HG03571 (cell line): ENCODE data around the gene NT5C1B.
A peak's percentile ranks its signal among the peaks of the same experiment; 100 is the strongest.

Source experiments
- ATAC-seq: cut with Tn5 transposase; IDR thresholded peaks from one replicate; pipeline ENCODE4 v1.9.1; 2021; ENCODE audit not compliant: unreplicated experiment

Gene NT5C1B

DNA sequence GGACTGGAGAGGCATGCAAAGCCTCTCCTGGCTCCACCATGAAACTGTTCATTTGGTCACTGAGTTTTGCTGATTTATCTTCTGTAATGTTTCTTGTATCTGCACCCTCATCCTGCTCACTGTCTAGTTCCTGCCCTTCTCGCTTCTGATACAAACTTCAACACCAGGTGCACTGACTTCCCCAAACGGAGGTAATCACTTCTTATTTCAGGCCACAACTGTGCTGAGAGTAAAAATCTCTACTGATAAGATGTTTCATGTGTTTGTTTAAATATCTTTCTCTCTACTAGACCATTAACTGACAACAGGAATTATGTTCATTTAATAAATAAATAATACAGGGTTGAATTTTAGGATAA is 10.9 kb upstream of the NT5C1B start:
- no peak for ATAC-seq

DNA sequence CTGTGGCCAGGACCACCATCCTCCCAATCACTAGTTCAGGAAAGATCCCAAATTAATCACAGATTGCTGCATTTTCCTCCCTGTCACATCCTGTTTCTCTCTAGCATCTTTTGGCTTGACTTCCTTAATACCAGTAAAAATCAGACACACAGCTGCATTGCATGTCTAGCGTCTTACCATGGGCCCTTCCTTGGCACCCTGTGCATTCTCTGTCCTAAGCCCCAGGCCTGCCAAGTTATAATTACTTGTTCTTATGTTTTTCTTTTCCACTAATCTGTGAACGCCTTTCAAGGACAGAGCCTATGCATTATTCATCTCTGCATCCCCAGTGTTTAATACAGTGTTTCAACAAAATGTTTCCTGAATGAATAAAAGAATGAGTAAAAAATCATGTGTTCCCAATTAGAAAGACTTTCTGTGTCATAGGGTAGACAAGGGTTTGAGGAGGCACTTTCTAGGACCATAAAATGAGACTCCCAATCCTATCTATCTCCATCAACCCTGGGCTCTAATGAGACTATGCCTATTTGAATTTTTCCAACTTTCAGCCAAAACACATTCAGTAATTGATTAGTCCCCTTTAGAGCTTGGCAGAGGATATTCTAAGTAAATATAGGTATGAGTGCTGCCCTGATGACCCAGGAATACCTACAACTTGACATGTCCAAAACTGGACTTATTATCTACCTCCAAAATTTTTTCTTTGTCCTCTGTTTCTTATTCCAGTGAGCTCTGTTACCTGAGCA is 10.3 kb upstream of the NT5C1B start:
- ATAC-seq: no peak

DNA sequence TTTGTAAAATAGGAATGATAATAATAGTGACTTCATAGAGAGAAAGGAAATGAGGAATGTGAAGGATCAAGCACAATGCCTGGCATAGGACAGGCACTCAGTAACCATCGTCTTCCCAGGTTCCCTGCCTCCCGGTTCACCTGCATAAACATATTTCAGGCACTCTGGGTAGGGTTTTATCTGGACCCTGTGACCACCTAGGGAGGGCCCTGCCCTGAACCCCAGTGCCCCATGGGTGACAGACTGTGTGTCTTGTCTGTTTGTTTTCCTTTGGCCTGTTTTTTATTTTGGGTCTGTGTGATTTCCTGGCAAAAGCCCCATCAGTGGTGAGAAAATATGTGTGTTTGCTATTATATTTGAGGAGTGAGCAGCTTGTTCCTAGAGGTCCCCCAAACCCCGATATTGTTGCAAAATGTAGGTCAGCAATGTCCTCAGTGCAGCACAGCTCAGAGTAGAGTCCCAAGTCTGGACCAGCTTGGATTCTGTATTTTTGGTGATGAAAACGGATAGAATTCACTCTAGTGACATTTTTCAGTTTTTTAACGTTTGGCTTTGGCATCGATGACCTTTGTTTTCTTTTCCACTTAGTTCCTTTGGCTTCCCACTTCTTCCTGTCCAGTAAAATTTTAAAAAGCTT is 9.6 kb upstream of the NT5C1B start:
- ATAC-seq: no peak

DNA sequence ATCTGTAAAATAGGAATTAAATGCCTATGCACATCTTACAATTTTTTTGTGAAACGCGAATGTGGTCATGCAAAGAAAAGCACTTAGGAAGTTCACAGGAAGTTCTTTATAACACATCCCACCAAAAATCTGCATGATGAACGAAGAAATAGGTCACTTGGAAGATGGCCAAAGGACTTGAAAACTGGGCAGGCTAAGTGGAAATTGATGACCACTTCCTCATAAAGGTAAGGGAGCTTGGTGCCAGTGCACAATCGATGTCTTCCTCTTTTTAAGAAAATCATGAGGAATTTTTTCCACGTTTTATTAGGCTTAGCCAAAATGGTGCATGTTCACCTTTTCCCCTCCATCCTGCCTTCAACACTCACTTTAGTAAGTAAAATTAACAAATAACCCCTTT is 8.2 kb upstream of the NT5C1B start:
- no peak for ATAC-seq

DNA sequence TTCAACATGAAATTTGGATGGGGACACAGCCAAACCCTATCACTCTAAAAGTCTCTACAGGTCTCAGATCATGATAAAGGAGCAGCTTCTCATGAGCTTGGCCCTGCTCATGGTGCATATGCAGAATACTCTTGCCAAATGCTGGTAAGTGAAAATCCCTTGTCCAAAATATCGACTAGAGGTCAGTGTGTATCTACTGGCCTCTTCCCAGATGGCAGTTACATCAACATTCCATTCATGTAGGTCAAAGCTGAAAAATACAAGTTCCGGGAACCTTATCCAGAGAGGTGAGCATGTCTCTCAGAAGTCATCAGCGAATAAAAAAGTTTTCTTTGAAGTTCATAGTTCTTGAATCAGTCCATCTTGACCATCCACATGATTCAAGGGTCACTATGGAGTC is 7.6 kb upstream of the NT5C1B start:
- ATAC-seq: no peak

DNA sequence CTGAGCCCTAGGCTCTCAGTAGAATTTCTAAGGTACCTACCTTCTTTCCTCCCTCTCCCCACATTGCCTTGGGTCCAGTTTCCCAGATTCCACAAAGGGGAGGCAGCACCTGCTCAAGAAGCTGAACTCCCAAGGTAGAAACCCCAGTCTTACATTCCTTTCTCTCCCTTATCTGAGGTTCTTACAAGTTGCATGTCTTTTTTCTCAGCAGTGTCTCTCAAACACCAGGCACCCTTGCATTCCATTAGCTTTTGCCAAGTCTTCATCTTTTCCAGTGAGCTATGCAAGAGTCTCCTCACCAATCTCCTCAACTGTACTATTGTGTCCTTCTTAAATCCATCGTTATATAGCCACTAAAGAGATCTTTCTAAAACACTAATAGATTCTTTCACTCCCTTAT is 4.1 kb upstream of the NT5C1B start:
- ATAC-seq: no peak

DNA sequence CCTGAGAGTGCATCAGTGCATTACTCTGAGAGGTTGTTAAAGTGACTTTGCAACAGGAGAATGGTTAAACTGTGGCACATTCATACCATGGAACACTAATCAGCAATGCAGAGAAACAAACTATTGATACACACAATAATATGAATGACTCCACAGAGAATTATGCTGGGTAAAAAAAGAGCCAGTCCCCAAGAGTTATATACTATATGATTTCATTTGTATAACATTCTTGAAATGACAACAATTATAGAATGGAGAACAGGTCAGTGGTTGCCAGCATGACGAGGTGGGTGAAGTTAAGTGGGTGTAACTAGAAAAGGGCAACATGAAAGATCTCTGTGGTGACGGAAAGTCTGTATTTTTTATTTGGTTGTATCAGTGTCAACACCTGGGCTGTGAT is 3.0 kb upstream of the NT5C1B start:
- no peak for ATAC-seq

DNA sequence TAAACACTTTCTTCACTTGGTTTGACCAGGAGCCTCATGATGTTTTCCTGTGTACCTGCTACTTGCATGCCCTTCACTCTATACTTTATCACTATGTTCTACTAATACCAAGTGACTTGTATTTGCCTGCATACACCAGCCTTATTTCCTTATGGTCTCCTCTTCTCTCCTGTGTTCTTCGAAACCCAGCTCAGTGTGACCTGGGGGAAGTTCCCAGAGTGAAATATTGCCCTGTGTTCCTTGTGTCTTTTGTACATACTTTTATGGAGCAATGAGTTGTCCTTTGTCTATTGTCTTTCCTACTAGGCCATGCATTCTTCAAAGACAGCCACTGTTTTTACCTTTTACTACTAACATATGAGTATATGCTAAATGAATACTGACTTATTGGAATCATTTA is 567 bp downstream of the NT5C1B start:
- ATAC-seq: no peak

DNA sequence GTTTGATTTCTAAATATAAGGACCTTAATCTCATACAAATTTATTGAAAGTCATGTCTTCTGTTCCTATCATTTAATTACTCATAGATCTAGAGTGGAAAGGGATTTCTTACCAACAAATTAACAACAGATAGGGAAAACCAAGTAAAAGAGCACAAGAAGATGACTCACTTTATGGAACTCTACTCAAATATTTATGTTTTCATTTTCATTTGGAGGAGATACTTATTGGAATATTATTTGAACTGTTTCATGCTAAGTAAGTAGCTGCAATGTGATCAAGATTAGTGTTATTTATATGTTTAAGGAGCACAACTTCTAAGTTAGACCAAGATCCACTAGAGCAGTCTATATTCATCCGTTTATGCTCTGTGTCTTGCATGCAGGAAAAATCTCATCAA is 1.3 kb downstream of the NT5C1B start:
- no peak for ATAC-seq

DNA sequence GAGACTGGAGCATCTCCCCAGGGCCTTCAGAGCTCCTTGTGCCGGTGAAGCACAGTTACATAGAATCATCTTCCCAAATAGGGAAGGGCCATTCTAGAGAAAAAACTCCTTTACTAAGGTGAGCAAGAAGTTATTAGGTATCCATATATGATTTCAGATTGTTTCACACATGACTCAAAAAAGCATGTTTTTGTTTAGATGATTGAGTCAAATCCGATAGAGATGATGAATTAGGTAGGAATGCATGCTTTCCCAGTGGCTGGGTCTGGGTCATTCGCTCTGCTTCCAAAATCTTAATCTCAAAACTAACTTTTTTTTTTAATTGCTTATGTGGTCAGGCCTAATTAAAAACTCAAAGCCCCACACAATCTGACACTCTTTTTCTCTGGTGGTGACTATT is 3.8 kb downstream of the NT5C1B start:
- no peak for ATAC-seq

DNA sequence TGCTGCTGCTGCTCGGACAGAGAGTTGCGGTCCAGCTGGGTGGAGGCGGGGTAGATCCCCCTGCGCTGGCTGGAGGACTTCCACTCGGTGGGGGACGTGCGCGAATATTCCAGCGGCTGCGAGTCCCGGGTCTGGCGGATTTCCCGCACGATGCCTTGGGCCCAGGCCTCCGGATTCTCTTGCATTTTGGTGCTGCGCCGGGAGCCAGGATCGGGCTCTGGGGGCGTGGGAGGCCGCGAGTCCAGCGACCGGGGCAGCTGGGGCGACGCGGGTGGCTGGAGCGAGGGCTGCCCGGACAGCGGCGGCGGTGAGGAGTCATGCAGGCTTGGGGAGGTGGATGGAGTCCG is 4.8 kb downstream of the NT5C1B start:
- ATAC-seq: no peak

DNA sequence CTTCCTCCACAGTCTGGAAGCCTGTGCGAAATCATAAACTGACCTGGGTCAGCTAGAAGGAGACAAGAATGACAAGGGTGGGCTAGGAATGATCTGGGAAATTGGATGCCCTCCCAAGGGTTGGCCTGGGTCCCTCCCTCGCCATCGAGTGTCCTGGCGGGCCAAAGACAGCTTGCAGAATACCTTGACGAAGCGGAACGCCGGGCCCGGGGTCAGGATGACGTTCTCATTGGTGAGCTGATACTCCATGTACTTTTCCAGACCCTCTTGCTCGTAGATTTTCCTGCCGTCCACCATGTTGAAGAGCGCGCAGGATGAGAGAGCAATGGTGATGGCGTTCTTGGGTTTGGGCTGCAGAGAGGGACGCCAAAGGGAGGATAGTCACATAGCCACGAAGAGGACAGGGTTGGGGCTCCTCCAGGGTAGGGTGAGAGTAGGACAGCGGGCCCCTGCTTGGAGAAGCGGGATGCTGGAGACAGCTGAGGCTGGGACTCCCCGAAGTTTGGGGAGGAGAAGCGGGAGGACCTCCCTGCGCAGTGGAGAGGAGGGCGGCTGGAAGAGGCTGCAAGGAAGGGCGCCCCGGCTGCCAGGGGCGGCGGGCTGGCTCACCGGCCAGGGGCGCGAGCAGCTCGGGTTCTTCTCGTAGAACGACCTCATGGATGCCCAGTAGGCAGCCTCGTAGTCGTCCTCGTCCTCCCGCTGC is 5.3 kb downstream of the NT5C1B start:
- no peak for ATAC-seq

DNA sequence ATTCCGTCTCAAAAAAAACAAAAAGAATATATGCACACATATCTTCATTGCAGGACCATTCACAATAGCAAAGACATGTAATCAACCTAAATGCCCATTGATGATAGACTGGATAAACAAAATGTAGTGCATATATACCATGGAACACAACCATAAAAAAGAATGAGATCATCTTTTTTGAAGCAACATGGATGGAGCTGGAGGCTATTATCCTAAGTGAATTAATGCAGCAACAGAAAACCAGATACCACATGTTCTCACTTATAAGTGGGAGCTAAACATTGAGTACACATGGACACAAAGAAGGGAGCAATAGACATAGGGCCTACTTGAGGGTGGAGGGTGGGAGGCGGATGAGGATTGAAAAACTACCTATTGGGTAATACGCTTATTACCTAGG is 8.8 kb downstream of the NT5C1B start:
- ATAC-seq: no peak

DNA sequence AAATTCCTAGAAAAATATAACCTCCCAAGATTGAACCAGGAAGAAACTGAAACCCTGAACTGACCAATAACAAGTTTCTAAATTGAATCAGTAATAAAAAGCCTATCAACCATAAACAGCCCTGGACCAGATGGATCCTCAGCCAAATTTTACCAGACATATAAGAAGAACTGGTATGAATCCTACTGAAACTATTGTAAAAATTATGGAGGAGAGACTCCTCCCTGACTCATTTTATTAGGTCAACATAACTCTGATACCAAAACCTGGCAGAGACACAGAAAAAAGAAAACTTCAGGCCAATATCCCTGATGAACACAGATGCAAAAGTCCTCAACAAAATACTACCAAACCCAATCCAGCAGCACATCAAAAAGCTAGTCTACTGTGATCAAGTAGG is 11.3 kb downstream of the NT5C1B start:
- ATAC-seq: no peak

DNA sequence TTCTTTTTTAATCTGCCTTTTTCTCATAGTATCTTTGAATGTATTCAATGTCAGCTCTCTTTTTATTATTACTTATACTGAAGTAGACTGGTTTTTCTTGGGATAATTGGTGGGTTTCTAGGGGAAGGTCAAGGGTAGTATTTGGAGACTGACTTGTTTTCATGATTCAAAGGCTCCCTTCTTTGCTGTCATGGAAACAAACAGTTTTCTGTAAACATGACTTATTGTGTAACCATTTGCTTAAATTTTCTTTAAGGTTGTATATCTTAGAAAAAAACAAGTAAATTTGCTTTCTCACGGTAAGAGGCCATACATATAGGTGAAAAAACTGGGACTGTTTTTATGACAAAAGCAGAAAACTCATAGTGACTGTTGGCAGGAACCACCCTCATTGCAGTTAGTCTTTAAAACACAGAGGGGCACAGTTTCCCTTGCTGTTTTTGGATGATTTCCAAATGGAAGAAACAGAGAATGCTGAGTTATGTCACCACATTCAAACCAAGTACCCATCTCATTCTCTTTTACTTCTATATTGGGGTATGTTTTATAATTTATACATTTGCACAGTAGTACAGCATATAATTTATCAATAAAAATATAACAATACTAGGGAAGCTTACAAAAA is 23.1 kb downstream of the NT5C1B start:
- no peak for ATAC-seq

DNA sequence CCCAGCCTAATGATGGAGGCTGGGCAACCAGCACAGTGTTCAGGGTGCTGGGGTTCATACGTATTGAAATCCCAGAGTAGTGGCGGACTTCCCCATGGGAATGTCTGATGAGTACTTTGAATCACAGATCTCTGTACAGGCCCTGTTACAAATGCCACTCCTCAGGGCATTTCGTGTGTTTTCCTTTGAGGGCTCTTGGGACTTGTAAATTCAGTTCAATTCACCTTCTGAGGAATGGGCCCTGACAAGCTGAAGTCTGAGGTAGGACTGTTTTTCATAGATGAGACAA is 28.6 kb downstream of the NT5C1B start:
- ATAC-seq: no peak

DNA sequence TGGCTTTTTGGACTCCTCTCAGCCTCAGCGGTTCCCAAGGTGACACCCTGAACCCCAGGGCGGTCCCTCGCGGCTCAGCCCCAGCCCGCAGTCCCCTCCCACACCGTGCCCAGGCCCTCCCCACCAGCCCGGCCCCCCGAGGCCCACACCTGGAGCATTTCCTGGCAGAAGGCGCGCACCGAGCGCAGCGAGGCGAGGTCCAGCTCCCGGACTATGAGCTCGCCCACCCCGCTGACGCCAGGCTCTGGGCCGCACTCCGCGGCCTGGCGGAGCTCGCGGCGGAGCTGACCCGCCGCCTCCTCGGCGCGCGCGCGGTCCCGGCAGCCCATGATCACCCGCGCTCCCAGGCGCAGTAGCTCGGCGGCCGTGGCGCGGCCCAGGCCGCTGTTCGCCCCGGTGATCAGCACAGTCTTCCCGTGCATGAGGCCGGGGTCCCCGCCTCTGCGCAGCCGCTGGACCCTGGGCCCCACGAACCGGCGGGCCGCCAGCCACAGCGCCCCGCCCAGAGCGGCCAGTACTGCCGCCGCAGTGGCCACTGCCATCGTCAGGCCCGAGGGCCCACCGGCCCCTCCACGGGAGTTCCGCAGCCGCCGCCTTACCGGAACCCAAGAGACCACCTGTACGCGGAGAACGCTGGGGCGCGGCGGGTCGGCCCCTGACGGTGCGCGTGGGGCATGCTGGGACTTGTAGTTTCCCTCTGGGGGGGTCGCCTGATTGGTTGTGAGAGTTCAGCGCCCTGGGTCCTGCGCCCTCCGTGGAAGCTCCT is 29.2 kb downstream of the NT5C1B start, which contains the start of gene RDH14:
TSS of gene RDH14 (minus strand) at position 623 of the 766 bp plus-strand sequence. CDS start at position 542, 81 bp downstream.
- ATAC-seq: peak; percentile 95

DNA sequence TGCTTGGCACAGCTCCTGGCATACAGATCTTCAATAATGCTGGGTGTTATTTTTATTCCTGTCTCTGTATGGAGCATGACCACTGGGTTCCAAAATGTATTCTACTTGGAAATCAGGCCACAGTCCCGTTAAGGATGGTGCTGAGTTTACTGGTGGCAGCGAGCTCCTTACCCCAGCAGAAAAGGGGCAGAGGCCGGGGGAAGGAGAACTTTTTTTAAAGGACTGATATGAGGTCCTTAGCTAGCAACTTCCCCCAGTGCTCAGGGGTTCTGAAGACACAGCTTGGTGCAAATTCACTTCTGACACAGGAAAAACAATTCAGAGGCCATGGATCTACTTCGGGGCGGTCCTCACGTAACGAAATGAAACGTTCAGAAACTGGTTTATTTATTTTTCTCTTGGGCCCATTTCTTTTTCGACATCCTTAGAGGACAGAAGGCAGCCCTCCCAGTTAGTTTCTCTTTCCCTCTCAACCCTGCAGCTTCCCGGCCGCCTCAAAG is 29.8 kb downstream of the NT5C1B start:
- ATAC-seq: no peak

DNA sequence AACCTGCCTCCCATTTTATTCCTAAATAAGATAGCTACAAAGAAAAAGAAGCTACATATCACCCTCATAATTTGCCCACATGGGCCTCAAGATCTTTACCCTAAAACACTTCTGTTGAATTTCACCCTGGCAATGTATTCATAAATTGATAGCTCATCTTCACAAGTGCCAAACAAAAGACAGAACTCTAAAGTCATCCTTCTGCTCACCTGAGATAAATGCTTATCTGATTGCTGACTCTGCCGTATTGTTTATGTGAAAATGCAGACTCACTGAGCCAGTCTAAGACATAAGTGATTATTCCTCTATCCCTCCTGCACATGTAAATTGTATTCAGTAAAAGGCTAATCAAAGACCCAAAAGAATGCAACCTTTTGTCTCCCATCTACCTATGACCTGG is 30.9 kb downstream of the NT5C1B start:
- no peak for ATAC-seq

DNA sequence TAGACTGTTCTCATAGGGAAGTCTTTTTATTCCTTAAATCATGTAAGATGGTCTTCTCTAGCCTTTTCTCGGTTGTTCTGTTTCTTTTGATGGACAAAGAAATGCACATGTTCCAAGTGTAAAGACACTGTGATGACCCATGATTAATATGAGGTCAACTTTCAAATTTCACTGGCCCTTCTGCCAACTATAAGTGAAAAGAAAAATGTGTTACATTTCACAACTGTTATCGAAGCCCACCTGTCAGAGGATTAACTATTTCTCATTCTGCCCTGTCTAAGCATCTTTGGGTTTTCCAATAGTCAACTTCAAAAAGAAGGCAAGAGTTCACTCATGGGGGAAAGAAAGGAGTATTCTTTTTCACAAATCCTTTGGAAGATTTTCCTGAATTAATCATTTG is 32.2 kb downstream of the NT5C1B start:
- ATAC-seq: no peak

DNA sequence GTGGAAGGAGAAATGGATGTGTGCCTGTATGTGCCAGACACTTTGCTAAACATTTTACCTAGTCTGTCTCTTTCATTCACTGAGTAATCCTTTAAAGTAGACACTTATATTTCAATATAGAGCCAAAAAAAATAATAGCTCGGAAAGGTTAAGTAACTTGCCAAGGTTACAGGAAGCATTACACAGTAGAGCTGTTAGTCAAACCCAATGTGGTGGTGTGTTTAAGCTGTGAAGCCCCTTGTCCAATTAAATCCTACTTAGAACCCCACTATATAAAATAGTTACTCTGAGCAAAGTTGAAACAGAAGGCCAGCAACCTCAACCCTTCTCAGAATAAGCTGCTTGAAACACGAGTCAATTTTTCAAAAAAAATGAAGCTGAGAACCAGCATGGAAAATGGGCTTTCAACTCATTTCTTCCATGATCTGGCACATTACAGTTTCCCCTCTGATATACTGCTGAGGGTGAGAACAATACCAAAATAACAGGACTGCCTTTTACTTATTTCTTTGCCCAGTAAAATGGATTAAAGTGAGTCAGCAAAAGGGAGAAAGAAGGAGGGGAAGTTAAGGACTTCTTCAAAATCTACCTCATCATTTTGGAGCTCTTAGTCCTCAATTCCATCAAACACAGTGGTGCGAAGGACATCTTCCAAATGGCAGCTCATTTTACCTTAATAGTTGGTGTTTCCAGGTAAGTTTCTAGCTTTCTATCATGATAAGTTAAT is 36.9 kb downstream of the NT5C1B start:
- ATAC-seq: no peak
